ENCODE results near the gene NSMCE4A.
"Not testable (repeated sequence)": the region's sequence is repeated elsewhere in the genome, so short reads cannot be mapped to it uniquely, and the experiment has no call there.

Gene NSMCE4A

DNA sequence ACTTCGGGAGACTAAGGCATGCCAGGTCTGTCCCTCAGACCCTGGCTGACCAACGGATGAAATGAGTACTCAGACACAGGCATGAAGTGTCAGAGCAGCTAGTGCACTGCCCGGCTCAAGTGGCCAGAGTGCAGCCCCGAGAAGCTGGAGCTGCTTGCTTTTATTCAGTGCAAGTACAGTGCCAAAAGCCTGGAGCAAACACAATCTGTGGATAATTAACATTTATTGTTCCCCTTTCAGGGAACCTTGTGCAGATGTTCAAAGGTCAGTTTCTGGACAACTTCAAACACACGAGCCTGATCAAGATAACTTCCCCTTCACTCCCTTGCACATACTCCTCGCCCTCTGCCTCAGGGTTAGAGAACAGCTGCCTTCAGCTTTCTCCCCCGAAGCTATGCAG lies 39.3 kb downstream of the NSMCE4A start:
- DNase-seq, result no peak

DNA sequence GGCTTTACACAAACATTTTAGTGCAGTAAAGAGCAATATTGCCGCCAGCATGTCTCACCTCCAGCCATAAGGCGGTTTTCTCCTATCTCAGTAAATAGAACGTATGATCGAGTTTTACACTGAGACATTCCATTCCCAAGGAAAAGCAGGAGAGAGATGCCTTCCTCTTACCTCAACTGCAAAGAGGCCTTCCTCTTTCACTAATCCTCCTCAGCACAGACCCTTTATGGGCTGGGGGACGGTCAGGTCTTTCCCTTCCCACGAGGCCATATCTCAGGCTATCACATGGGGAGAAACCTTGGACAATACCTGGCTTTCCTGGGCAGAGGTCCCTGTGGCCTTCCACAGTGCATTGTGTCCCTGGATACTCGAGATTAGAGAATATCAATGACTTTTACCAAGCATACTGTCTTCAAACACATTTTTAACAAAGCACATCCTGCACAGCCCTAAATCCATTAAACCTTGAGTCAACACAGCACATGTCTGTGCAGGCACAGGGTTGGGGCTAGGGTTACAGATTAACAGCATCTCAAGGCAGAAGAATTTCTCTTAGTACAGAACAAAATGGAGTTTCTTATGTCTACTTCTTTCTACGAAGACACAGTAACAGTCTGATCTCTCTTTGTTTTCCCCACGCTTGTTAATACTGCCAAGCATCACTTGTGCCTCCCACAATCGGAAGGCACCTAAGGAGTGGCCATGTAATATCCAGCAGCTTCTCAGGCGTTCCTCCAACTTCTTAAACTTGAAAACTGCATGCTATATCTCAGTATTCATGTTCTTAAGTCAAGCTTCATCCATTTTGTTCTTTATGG lies 44.5 kb downstream of the NSMCE4A start:
- not testable (repeated sequence) for DNase-seq

DNA sequence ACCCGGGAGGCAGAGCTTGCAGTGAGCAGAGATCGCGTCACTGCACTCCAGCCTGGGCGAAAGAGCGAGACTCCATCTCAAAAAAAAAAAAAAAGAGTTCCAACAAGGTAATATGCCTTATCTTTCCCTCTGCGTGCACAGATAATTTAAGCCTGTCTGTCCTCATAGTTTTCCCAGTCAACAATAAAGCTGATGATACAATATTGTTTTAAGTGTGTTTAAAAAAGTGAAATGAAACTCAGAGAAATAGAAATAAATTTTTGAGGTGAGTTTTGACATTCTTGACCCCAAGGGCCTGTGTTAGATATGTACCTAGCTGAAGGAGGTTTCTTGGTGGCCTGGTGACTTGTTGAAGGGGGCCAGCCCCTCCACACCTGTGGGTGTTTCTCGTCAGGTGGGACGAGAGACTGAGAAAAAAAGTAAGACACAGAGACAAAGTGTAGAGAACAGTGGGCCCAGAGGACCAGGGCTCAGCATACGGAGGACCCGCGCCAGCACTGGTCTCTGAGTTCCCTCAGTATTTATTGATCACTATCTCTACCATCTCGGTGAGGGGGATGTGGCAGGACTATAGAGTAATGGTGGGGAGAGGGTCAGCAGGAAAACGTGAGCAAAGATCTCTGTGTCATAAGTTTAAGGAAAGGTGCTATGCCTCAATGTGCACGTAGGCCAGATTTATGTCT lies 45.3 kb downstream of the NSMCE4A start:
- not testable (repeated sequence) for DNase-seq

DNA sequence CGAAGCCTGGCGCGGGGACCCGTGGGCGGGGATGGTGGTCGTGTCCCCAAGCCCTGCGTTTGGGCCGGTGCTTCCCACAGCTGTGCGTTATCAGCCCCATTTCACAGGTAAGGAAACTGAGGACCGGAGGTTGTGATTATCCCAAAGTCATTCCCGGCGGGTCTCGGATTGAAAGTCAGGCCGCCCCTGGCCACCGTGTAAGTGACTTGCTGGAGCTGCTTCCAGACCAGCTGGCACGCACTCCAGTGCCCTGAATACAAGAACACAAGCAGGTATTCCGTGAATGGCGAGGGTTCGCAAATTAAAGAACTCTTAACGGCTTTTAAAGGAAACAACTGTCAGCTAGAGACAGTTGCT lies 46.5 kb downstream of the NSMCE4A start:
- DNase-seq, result no peak

DNA sequence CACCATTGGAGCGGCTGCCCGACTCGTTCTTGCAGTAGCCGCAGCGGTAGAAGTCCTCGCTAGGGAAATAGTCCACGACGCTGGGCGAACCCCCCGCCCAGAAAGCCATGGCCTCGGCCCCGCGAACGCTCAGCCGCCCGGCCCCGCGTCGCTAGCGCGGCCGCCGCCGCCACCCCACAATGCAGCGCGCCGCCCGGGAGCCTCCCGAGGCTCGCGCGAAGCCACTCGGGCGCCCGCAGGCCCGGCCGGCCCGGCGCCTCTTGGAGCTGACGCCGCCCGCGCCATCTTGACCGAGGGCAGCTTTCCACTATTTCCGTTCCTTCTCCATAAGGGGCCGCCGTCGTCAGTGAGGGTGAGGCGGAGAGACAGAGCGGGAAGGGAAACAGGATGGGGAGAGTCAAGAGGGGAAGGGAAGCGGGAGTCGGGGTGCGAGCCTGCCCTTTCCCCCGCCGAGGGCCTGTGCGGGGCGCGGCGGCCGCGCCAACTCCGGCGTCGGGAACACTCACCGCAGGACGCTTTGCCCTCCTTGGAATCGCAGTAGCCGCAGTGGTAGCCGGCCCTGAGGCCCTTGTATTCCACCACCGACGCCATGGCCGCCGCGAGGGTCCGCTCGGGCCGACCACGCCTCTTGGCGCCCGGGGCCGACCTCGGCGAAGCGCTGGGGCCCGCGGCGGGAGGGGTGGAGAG lies 47.0 kb downstream of the NSMCE4A start, which contains the start of gene ATE1:
ATE1 (minus strand) TSS at position 191 of the 687 bp plus-strand sequence; CDS start at position 109, 82 bp downstream.
- DNase-seq, result peak; percentile 27

DNA sequence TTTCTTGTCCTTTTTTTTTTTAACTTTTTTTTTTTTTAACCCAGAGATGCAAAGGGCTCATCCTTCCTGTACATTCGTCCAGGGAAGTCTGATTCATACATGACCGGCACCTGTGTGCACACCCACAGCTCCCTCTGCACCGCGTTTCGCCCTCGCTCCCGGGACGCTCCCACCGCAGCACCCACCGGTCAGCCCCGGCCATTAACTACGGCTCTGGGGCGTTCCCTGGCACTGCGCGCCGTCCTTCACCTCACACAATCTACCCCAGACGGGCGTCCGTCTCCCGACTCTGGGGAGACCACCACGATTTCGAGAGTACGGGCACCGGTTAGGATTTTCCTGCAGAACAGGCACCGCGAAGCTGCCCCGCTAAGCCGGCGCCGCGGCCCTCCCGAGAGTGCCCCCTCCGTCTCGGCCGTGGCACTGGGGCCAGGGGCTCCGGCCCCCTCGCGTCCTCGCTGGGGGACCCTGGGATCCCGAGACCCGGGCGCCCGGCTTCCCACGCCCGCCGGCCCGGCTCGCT lies 47.6 kb downstream of the NSMCE4A start:
- DNase-seq, result no peak

DNA sequence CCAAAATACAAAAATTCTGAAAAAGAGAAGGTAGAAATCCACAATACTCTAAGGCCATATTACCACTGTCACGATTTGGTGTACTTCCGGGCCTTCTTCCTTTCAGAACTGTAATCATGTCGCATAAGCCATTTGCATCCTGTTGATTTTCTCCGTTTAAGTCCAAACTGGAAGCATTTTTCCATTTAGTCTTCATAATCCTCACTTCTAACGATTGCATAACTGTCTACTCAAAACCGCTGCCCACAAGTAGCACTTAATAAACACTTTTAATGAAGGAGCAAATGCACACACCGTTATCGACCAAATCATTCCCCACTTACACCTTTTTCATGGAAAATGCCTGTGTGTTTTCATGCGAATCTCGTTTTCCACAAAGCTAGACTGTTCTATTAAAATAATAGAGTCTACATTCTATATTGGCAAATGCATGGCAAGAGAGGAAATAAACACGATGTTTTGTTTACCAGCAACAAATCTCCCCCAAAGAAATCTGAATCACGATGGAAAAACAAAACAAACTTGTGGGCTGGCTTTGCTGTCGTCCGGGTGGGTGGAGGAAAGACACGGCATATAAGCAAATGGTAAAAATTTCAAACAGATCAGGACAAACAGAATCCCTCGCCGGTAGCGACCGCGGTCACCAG lies 48.2 kb downstream of the NSMCE4A start:
- no peak for DNase-seq

DNA sequence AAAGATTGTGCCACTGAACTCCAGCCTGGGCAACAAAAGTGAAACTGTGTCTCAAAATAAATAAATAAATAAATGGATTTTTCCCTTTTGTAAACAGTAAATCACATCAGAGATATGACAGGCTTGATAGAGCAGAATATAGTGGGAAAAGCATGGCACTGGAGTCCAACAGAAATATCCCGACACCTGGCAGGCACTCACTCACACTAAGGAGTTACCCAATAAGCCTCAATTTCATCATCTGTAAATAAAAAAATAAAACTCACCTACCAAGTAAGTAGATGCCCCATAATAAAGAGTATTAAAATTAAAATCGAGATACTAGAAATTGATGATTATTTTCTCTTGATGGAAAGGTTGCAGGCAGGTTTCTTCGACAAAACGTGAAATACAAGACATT lies 48.9 kb downstream of the NSMCE4A start:
- no peak for DNase-seq

DNA sequence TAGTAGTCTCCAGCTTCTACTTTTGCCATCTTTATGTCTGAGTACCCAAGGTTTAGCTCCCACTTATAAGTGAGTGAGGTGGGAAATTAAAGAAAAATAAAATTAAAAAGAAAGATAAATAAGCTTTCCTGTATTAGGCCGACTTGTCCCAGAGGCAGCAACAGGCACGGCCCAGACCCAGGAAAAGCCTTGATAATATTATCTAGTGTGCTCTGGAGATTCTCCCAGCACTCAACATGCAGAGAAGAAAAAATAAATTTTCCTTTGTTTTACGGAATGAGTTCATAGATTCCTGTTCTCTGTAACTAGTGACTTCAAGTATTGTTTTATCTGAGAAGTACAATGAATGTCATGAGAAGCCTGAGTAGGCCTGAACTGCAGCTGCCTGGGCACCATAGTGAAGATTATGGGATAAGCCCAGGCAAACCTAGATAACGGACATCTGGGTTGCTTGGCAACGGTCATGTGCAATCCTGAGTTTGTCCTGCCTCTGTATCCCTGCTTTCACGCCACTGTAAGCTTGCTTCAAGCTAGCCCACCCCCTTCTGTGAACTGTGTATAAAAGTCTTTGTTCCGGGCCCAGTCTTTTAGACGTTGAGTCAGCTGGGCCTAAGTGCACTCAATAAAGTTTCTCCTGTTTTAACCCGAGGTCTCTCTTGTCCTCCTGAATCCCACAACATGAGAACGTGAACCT lies 53.6 kb downstream of the NSMCE4A start:
- no peak for DNase-seq

DNA sequence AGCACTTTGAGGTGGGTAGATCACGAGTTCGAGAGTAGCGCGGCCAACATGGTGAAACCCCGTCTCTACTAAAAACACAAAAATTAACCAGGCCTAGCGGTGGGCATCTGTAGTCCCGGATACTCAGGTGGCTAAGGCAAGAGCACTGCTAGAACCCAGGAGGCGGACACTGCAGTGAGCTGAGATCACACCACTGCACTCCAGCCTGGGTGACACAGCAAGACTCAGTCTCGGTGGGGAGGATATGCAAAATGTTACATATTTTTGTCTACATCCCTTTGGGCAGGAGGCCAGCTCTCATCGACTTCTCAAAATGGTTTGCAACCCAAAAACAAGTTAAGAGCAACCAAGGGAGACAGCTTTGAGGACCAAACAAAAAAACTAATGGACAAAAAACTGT lies 55.4 kb downstream of the NSMCE4A start:
- no peak for DNase-seq

DNA sequence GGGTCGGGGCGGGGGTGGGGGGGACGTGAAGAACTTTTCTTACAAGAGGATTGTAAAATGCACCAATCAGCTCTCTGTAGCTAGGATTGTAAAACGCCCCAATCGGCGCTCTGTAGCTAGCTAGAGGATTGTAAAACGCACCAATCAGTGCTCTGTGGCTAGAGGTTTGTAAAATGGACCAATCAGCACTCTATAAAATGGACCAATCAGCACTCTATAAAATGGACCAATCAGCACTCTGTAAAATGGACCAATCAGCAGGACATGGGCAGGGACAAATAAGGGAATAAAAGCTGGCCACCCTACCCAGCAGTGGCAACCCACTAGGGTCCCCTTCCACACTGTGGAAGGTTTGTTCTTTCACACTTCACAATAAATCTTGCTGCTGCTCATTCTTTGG lies 56.2 kb downstream of the NSMCE4A start:
- DNase-seq, result not testable (repeated sequence)

DNA sequence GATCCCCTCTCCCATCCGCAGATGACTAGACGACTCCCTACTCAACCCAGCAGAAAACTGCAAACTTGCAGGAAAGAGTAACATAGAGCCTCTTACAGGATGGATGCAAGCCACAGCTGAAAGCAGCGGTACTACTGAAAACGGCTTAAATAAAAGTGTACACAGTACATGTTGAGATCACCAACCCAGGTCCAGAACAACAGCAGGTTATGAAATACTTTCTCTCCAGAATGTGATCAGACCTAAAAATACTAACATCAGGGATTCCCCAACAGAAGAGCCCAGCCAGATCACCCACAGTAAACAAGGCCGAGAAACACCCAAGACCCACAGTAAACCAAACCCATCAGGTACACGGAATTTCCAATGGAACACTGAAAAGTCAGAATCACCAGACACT lies 60.4 kb downstream of the NSMCE4A start:
- DNase-seq, result no peak

DNA sequence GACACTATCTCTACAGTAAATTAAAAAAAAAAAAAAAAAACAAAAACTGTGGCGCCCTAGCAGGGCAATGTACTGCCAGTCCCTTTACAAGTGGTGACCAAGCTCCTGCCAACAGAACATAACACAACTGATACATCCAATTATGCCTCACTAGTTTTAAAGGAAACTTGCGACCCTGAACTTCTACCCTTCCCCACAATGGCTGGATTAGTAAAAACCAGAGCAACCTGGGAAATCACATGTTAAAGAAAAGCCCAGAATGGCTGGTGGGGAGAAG lies 63.7 kb downstream of the NSMCE4A start:
- DNase-seq, result no peak

DNA sequence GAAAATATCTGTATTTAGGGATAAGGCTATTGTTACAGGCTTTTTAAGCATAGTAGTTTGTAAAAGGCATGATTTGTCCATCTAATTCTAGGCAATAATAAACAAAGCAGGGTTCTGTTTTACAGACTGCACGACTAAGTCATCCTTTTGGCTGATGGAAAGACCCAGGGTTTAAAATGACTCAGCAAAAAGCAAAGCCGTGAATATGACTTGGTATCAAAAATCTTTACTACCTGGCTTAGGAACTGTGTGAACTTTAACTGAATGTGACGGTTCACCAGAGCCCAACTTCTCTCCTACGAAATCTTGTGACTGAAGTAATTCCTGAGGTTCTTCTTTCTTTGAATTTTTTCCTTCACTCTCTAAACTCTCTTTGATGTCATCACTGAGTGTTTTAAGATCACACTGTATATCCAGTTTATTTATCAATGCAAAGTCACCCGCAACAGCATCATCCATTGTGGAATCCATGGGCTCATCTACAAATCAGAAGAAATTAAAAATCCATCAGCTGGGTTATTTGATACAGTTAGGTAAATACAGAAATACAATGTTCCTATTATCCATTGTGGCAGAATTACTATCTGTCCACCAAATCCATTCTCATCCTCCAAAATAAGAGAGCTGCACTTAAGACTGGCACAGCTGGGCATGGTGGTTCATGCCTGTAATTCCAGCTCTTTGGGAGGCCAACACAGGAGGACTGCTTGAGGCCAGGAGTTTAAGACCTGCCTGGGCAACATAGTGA lies 64.2 kb downstream of the NSMCE4A start:
- no peak for DNase-seq

All from NCI-H1694 (cell line).